ENCODE results near the gene RPA3.

DNA sequence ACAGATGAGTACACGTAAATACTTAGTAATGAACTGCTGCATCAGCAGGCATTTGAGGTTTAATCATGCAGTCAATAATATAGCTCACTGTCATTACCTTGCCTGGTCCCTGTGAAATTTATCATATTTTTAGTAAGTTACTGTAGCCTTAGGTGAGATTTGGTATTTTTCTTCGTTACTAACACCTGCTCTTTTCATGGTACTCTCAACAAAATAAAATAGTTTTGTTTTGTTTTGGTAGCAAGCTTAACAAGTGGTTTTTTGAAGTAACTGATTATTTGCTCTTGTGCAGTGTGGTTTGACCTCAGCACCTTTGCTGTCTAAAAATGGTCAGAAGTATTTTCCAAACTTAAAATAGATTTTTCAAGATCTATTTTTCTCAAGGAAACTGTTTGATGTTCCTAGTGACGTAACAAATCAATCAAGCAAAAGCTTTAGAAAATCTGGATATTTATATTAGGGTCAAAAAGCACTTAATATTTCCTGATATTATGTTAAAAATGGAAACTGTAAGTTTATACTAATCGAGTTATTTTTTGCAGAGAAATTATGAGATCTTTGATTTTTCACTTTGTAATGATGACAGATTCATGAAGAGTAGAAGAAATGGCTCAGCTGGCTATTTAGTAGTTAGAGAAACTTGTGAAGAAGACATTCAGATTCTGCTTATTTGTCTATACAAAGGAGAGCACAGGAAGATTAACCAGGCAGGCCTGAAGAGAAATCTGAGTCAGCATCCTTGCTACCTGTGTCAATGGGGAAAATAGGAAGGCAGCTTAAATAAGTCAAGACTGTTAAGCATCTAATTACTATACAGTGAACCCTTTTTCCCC, 21.0 kb upstream of the RPA3 start:
- TF ChIP-seq CTCF (IDR thresholded peaks at IDR 0.05) (no peak), POLR2A (IDR thresholded peaks at IDR 0.05) (no peak)
